Measurements from ENCODE around the gene VTI1A. TPM values are rescaled to one million over a fixed set of nuclear protein-coding genes. Genes with fewer than 3 reads are reported as not detected.

VTI1A gene
- total RNA-seq, 1 donor from 2014 or later = 28.7 TPM

Small RNA genes within 50 kb of the gene (small RNA-seq; reads per million reads assigned to genes)
- gene AC022018.1 (ENCODE audit: low replicate concordance) (not detected), gene MIR4295 (ENCODE audit: low replicate concordance) (not detected)

Other genes with a start within 250 kb of the VTI1A start
- gene TECTB, start 163.8 kb upstream of the VTI1A start, total RNA-seq = not detected
- 10.1 TPM for gene ACSL5, start 73.1 kb upstream of the VTI1A start, total RNA-seq
- gene ZDHHC6, start 301 bp upstream of the VTI1A start, total RNA-seq = 23.9 TPM